Panc1 (cell line): ENCODE data around the gene CTTNBP2. TPM values are rescaled to one million over a fixed set of nuclear protein-coding genes. Genes with fewer than 3 reads are reported as not detected.

Experiments used
- ATAC-seq: fragments of 200-7000 bp; cut with Tn5 transposase; 2 replicates; pipeline ENCODE4 v1.9.1; 2020; ENCODE audit warnings: mild to moderate bottlenecking, moderate library complexity
- BruUV-seq: library from RNA; stranded (reverse); fragments of 400-500 nt; replicated peaks from 2 replicates; lab custom pipeline; 2021; lab: Mats Ljungman, UMichigan
- CTCF ChIA-PET: fragments of 300-600 bp; sonication (Branson Sonifier 250); formaldehyde crosslinking; loops from one replicate; lab custom pipeline; 2022; ENCODE audit warnings: antibody characterized with exemption; lab: Charles Lee
- POLR2A ChIA-PET: fragments of 300-600 bp; sonication (Branson Sonifier 250); formaldehyde crosslinking; loops from one replicate; lab custom pipeline; 2022; ENCODE audit warnings: antibody characterized with exemption; lab: Charles Lee
- DNase-seq: peaks from one replicate; pipeline ENCODE4 v3.0.0-alpha.2; 2010; ENCODE audit warnings: low read depth, low spot score
- H3K27ac ChIP-seq: 2 replicates; pipeline ENCODE4 v1.5.1; 2011; ENCODE audit warnings: mild to moderate bottlenecking, low read length, inconsistent platforms
- H3K27me3 ChIP-seq: fragments of 200-500 bp; sonication (Bioruptor generic); 2 replicates; pipeline ENCODE4 v1.6.0; 2014; ENCODE audit warnings: low read length, inconsistent platforms; ENCODE audit not compliant: control insufficient read depth, insufficient read depth
- H3K36me3 ChIP-seq: fragments of 200-500 bp; sonication (Bioruptor generic); 2 replicates; pipeline ENCODE4 v1.5.1; 2014; ENCODE audit warnings: inconsistent platforms, mild to moderate bottlenecking, low read length, moderate library complexity; ENCODE audit not compliant: control insufficient read depth, insufficient read depth
- H3K4me1 ChIP-seq: 2 replicates; pipeline ENCODE4 v1.5.1; 2011; ENCODE audit warnings: inconsistent platforms, mild to moderate bottlenecking, low read length, moderate library complexity; ENCODE audit not compliant: control insufficient read depth, insufficient read depth
- H3K4me3 ChIP-seq, 2 experiments: 2 replicates each; pipeline ENCODE4 v1.5.1; 2011 to 2012; ENCODE audit warnings: low read depth in 2 of 2, low read length in 2 of 2, mild to moderate bottlenecking in 2 of 2, inconsistent platforms in 1 of 2, moderate library complexity in 1 of 2
- H3K9me3 ChIP-seq: fragments of 200-500 bp; sonication (Bioruptor generic); 2 replicates; pipeline ENCODE4 v1.5.1; 2014; ENCODE audit warnings: low read depth, mild to moderate bottlenecking, inconsistent platforms, low read length, moderate library complexity; ENCODE audit not compliant: control insufficient read depth, insufficient read depth
- POLR2AphosphoS5 ChIP-seq: IDR thresholded peaks from 2 replicates; pipeline ENCODE4 v1.6.1; 2012; ENCODE audit warnings: mild to moderate bottlenecking, low read depth, low read length, moderate library complexity
- SIN3A ChIP-seq: IDR thresholded peaks from 2 replicates; pipeline ENCODE4 v1.6.1; 2012; ENCODE audit warnings: low read depth, mild to moderate bottlenecking, low read length, moderate library complexity, borderline replicate concordance; ENCODE audit not compliant: insufficient read depth
- TCF7L2 ChIP-seq: IDR thresholded peaks from 2 replicates; pipeline ENCODE4 v1.6.1; 2011; ENCODE audit warnings: mild to moderate bottlenecking, low read depth, low read length, inconsistent platforms
- in situ Hi-C: cut with HindIII; loops from 2 replicates; pipeline ENCODE4 v1.10.0; 2016; ENCODE audit warnings: low sequenced_read_pairs, low pct_unique_long_range_greater_than_20kb
- intact Hi-C: fragments of 100-400 bp; cut with micrococcal nuclease; formaldehyde crosslinking; loops from one replicate; pipeline ENCODE4 v1.10.0; 2022; ENCODE audit not compliant: unreplicated experiment
- total RNA-seq: library from RNA; stranded (reverse); gene quantifications from one replicate; pipeline ENCODE4 v1.2.1, GENCODE V29; 2021; ENCODE audit not compliant: unreplicated experiment
- TF ChIP-seq, protein P1 (sequence below), 2 experiments: IDR thresholded peaks; 2 replicates each; pipeline ENCODE4 v1.6.1; 2011 to 2012; ENCODE audit warnings: low read depth in 2 of 2, control low read depth in 1 of 2, low read length in 1 of 2, mild to moderate bottlenecking in 1 of 2, moderate library complexity in 1 of 2; ENCODE audit not compliant: insufficient read depth in 1 of 2
- TF ChIP-seq, protein P2 (sequence below): fragments of 450-650 bp; IDR thresholded peaks from 2 replicates; pipeline ENCODE4 v1.5.1; 2017; ENCODE audit warnings: mild to moderate bottlenecking

The CTTNBP2 gene
- total RNA-seq, 1 experiment from 2014 or later = 1.0 TPM

DNA sequence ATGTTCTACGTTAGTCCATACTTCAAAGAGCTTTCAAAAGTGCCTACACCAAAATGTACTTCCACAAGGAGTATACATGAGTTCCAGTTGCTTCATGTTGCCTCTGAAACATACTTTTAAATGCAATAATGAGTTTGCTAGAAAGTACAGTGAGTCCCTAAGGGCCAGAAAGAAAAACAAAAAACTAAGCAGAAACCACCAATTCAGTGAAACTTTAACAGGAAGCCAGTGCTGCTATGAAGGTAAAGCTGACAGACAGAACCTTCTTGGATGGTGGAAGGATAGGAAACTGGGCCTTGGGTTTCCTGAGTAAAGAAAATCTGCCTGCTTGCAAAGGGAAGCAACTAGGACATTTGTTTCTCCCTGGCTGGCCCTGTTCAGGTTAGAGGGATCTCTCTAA lies 104.2 kb downstream of the CTTNBP2 start:
- ChIA-PET POLR2A (no interaction called here), CTCF (no interaction called here)
- TF ChIP-seq, protein P1, sequence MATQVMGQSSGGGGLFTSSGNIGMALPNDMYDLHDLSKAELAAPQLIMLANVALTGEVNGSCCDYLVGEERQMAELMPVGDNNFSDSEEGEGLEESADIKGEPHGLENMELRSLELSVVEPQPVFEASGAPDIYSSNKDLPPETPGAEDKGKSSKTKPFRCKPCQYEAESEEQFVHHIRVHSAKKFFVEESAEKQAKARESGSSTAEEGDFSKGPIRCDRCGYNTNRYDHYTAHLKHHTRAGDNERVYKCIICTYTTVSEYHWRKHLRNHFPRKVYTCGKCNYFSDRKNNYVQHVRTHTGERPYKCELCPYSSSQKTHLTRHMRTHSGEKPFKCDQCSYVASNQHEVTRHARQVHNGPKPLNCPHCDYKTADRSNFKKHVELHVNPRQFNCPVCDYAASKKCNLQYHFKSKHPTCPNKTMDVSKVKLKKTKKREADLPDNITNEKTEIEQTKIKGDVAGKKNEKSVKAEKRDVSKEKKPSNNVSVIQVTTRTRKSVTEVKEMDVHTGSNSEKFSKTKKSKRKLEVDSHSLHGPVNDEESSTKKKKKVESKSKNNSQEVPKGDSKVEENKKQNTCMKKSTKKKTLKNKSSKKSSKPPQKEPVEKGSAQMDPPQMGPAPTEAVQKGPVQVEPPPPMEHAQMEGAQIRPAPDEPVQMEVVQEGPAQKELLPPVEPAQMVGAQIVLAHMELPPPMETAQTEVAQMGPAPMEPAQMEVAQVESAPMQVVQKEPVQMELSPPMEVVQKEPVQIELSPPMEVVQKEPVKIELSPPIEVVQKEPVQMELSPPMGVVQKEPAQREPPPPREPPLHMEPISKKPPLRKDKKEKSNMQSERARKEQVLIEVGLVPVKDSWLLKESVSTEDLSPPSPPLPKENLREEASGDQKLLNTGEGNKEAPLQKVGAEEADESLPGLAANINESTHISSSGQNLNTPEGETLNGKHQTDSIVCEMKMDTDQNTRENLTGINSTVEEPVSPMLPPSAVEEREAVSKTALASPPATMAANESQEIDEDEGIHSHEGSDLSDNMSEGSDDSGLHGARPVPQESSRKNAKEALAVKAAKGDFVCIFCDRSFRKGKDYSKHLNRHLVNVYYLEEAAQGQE (IDR thresholded peaks at IDR 0.05; ENCODE audit: insufficient read depth in 1 of 2, low read depth in 2 of 2, low read length in 1 of 2) = no peak
- TF ChIP-seq, protein P2, sequence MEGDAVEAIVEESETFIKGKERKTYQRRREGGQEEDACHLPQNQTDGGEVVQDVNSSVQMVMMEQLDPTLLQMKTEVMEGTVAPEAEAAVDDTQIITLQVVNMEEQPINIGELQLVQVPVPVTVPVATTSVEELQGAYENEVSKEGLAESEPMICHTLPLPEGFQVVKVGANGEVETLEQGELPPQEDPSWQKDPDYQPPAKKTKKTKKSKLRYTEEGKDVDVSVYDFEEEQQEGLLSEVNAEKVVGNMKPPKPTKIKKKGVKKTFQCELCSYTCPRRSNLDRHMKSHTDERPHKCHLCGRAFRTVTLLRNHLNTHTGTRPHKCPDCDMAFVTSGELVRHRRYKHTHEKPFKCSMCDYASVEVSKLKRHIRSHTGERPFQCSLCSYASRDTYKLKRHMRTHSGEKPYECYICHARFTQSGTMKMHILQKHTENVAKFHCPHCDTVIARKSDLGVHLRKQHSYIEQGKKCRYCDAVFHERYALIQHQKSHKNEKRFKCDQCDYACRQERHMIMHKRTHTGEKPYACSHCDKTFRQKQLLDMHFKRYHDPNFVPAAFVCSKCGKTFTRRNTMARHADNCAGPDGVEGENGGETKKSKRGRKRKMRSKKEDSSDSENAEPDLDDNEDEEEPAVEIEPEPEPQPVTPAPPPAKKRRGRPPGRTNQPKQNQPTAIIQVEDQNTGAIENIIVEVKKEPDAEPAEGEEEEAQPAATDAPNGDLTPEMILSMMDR = no peak
- no peak for TF ChIP-seq POLR2AphosphoS5
- no peak for TF ChIP-seq SIN3A
- TF ChIP-seq TCF7L2 = no peak
- H3K4me1 ChIP-seq = no peaks in the 10 kb centered on the region
- no TSS peak for BruUV-seq
- DNase-seq = no peak
- H3K27ac ChIP-seq = no peak overlapping the region
- no peak overlapping the region for H3K4me3 ChIP-seq
- H3K36me3 ChIP-seq = no peaks in the 10 kb centered on the region
- in situ Hi-C loops = no loop called here
- no peak for ATAC-seq
- intact Hi-C loops = no loop called here
- no peaks in the 10 kb centered on the region for H3K9me3 ChIP-seq
- no peaks in the 10 kb centered on the region; the same call in 1 of the 2 replicates for H3K27me3 ChIP-seq

DNA sequence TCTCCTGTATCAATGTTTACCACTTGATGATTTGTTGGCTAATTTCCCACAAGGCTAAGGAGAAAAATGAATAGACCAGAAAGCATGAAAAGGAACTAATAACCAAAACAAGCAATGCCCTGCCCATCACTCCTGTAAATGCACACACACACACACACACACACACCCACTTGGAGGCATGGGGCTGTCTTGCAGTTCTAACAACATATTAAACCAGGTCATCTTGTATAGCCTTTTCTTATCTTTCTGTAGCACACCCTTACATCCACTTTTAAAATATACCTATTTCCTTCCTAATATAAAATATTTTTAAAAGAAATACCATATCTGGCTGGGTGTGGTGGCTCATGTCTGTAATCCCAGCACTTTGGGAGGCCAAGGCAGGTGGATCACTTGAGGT lies 105.3 kb downstream of the CTTNBP2 start:
- Histone ChIP-seq H3K36me3 (no peaks in the 10 kb centered on the region), H3K4me1 (no peaks in the 10 kb centered on the region), H3K9me3 (no peaks in the 10 kb centered on the region), H3K4me3 (no peak overlapping the region), H3K27me3 (no peaks in the 10 kb centered on the region; the same call in 1 of the 2 replicates), H3K27ac (no peak overlapping the region)
- ChIA-PET POLR2A (no interaction called here), CTCF (no interaction called here)
- ATAC-seq (no peak), DNase-seq (no peak)
- intact Hi-C loops (no loop called here), in situ Hi-C loops (no loop called here)
- TF ChIP-seq, protein P2 = no peak
- TF ChIP-seq, protein P1 (IDR thresholded peaks at IDR 0.05; ENCODE audit: insufficient read depth in 1 of 2, low read depth in 2 of 2, low read length in 1 of 2) = no peak
- TF ChIP-seq POLR2AphosphoS5 (no peak), SIN3A (no peak)
- no TSS peak for BruUV-seq
